ENCODE measurements around the gene STK10. TPM values are rescaled to one million over a fixed set of nuclear protein-coding genes. Genes with fewer than 3 reads are reported as not detected.

The STK10 gene
- total RNA-seq, 2 donors from 2014 or later = 140 to 158 TPM

- Mint-ChIP-seq H3K4me1 (peaks cover 49% of the 10 kb centered on the region), H3K9me3 (no peaks in the 10 kb centered on the region), H3K4me3 (no peak overlapping the region), H3K27ac (peak overlapping the region; percentile 90), H3K27me3 (no peaks in the 10 kb centered on the region), H3K36me3 (ENCODE audit: low read depth) (peaks cover 77% of the 10 kb centered on the region)
- no peak for ATAC-seq (replicated peaks)
Measured at GRCh38 chr5:172147857-172148256, 40.2 kb downstream of the STK10 start.

- Mint-ChIP-seq H3K36me3 (ENCODE audit: low read depth) (peaks cover 71% of the 10 kb centered on the region), H3K27ac (peak overlapping the region; percentile 90), H3K27me3 (no peaks in the 10 kb centered on the region), H3K4me3 (peak overlapping the region; percentile 9), H3K9me3 (no peaks in the 10 kb centered on the region), H3K4me1 (peaks cover 53% of the 10 kb centered on the region)
- no peak for ATAC-seq (replicated peaks)
Measured at GRCh38 chr5:172146748-172147092, 41.3 kb downstream of the STK10 start.

GRCh38 chr5:172145870-172146747, 41.9 kb downstream of the STK10 start:
- Mint-ChIP-seq H3K27ac (peak overlapping the region; percentile 90), H3K4me1 (peaks cover 50% of the 10 kb centered on the region), H3K4me3 (no peak overlapping the region), H3K9me3 (no peaks in the 10 kb centered on the region), H3K36me3 (ENCODE audit: low read depth) (peaks cover 68% of the 10 kb centered on the region), H3K27me3 (no peaks in the 10 kb centered on the region)
- no peak for ATAC-seq (replicated peaks)

- Mint-ChIP-seq H3K4me1 (peaks cover 47% of the 10 kb centered on the region), H3K27me3 (no peaks in the 10 kb centered on the region), H3K9me3 (no peaks in the 10 kb centered on the region), H3K4me3 (peak overlapping the region; percentile 26), H3K36me3 (ENCODE audit: low read depth) (peaks cover 68% of the 10 kb centered on the region), H3K27ac (peak overlapping the region; percentile 90)
- no peak for ATAC-seq (replicated peaks)
Measured at GRCh38 chr5:172144931-172145869, 42.8 kb downstream of the STK10 start.

- Mint-ChIP-seq H3K27me3 (no peaks in the 10 kb centered on the region), H3K4me3 (peak overlapping the region; percentile 26), H3K36me3 (ENCODE audit: low read depth) (peaks cover 68% of the 10 kb centered on the region), H3K4me1 (peaks cover 54% of the 10 kb centered on the region), H3K27ac (peak overlapping the region; percentile 90), H3K9me3 (no peaks in the 10 kb centered on the region)
- ATAC-seq (replicated peaks) = peak; percentile 43
Measured at GRCh38 chr5:172144291-172144815, 43.7 kb downstream of the STK10 start.

GRCh38 chr5:172143875-172144274, 44.1 kb downstream of the STK10 start:
- Mint-ChIP-seq H3K4me3 (peak overlapping the region; percentile 26), H3K9me3 (no peaks in the 10 kb centered on the region), H3K27ac (peak overlapping the region; percentile 90), H3K36me3 (ENCODE audit: low read depth) (peaks cover 68% of the 10 kb centered on the region), H3K27me3 (no peaks in the 10 kb centered on the region), H3K4me1 (peaks cover 58% of the 10 kb centered on the region)
- no peak for ATAC-seq (replicated peaks)

GRCh38 chr5:172142709-172143215, 45.3 kb downstream of the STK10 start:
- no peaks in the 10 kb centered on the region for H3K27me3 Mint-ChIP-seq
- peaks cover 58% of the 10 kb centered on the region for H3K36me3 Mint-ChIP-seq (ENCODE audit: low read depth)
- no peaks in the 10 kb centered on the region for H3K9me3 Mint-ChIP-seq
- ATAC-seq (replicated peaks) = peak; percentile 11
- peaks cover 58% of the 10 kb centered on the region for H3K4me1 Mint-ChIP-seq
- H3K27ac Mint-ChIP-seq = peak overlapping the region; percentile 90
- peak overlapping the region; percentile 26 for H3K4me3 Mint-ChIP-seq

- H3K36me3 Mint-ChIP-seq (ENCODE audit: low read depth) = peaks cover 54% of the 10 kb centered on the region
- H3K27ac Mint-ChIP-seq = peak overlapping the region; percentile 90
- H3K9me3 Mint-ChIP-seq = no peaks in the 10 kb centered on the region
- peak overlapping the region; percentile 21 for H3K4me3 Mint-ChIP-seq
- ATAC-seq (replicated peaks) = no peak
- peaks cover 55% of the 10 kb centered on the region for H3K4me1 Mint-ChIP-seq
- no peaks in the 10 kb centered on the region for H3K27me3 Mint-ChIP-seq
Measured at GRCh38 chr5:172141949-172142319, 46.1 kb downstream of the STK10 start.

GRCh38 chr5:172140866-172141265, 47.2 kb downstream of the STK10 start:
- no peaks in the 10 kb centered on the region for H3K9me3 Mint-ChIP-seq
- H3K27me3 Mint-ChIP-seq = no peaks in the 10 kb centered on the region
- H3K36me3 Mint-ChIP-seq (ENCODE audit: low read depth) = peaks cover 48% of the 10 kb centered on the region
- peak overlapping the region; percentile 3 for H3K4me3 Mint-ChIP-seq
- ATAC-seq (replicated peaks) = no peak
- H3K4me1 Mint-ChIP-seq = peaks cover 48% of the 10 kb centered on the region
- H3K27ac Mint-ChIP-seq = peak overlapping the region; percentile 15

- Mint-ChIP-seq H3K27me3 (no peaks in the 10 kb centered on the region), H3K4me3 (peak overlapping the region; percentile 37), H3K9me3 (no peaks in the 10 kb centered on the region), H3K4me1 (peaks cover 49% of the 10 kb centered on the region), H3K36me3 (ENCODE audit: low read depth) (peaks cover 54% of the 10 kb centered on the region), H3K27ac (no peak overlapping the region)
- no peak for ATAC-seq (replicated peaks)
Measured at GRCh38 chr5:172140120-172140519, 47.9 kb downstream of the STK10 start.

GRCh38 chr5:172137046-172137445, 51.0 kb downstream of the STK10 start:
- peaks cover 46% of the 10 kb centered on the region for H3K4me1 Mint-ChIP-seq
- no peaks in the 10 kb centered on the region for H3K27me3 Mint-ChIP-seq
- H3K27ac Mint-ChIP-seq = no peak overlapping the region
- H3K9me3 Mint-ChIP-seq = no peaks in the 10 kb centered on the region
- H3K4me3 Mint-ChIP-seq = no peak overlapping the region
- H3K36me3 Mint-ChIP-seq (ENCODE audit: low read depth) = peaks cover 70% of the 10 kb centered on the region
- no peak for ATAC-seq (replicated peaks)

GRCh38 chr5:172133359-172134029, 54.5 kb downstream of the STK10 start:
- H3K9me3 Mint-ChIP-seq = no peaks in the 10 kb centered on the region
- ATAC-seq (replicated peaks) = peak; percentile 99
- no peaks in the 10 kb centered on the region for H3K27me3 Mint-ChIP-seq
- H3K4me1 Mint-ChIP-seq = peaks cover 28% of the 10 kb centered on the region
- peak overlapping the region; percentile 81 for H3K27ac Mint-ChIP-seq
- H3K4me3 Mint-ChIP-seq = peak overlapping the region; percentile 64
- peaks cover 75% of the 10 kb centered on the region for H3K36me3 Mint-ChIP-seq (ENCODE audit: low read depth)

- peak overlapping the region; percentile 84 for H3K27ac Mint-ChIP-seq
- no peak overlapping the region for H3K4me3 Mint-ChIP-seq
- H3K4me1 Mint-ChIP-seq = peaks cover 28% of the 10 kb centered on the region
- H3K27me3 Mint-ChIP-seq = no peaks in the 10 kb centered on the region
- H3K36me3 Mint-ChIP-seq (ENCODE audit: low read depth) = peaks cover 87% of the 10 kb centered on the region
- no peak for ATAC-seq (replicated peaks)
- H3K9me3 Mint-ChIP-seq = no peaks in the 10 kb centered on the region
Measured at GRCh38 chr5:172131690-172132089, 56.3 kb downstream of the STK10 start.
